Peyer's patch (tissue), 4 donors: ENCODE measurements around the gene FNDC3B.

Source experiments
- POLR2A ChIP-seq, 2 donors: fragments of 450-650 bp; IDR thresholded peaks; one replicate each; pipeline ENCODE4 v1.5.1; 2017; ENCODE audit warnings: antibody characterized with exemption in 2 of 2, mild to moderate bottlenecking in 2 of 2, moderate library complexity in 2 of 2
- TF ChIP-seq, protein P1 (sequence below), 6 experiments: fragments of 450-650 bp in 4 of 6; fragments of 200-600 bp in 2 of 6; sonication (generic) in 1 of 6; IDR thresholded peaks; one replicate each; pipeline ENCODE4 v1.5.1; 2017 to 2019; ENCODE audit warnings: antibody characterized with exemption in 6 of 6, mild to moderate bottlenecking in 3 of 6, moderate library complexity in 1 of 6

GRCh38 chr3:172320468-172320867 lies 281.1 kb downstream of the FNDC3B start:
- TF ChIP-seq, protein P1, sequence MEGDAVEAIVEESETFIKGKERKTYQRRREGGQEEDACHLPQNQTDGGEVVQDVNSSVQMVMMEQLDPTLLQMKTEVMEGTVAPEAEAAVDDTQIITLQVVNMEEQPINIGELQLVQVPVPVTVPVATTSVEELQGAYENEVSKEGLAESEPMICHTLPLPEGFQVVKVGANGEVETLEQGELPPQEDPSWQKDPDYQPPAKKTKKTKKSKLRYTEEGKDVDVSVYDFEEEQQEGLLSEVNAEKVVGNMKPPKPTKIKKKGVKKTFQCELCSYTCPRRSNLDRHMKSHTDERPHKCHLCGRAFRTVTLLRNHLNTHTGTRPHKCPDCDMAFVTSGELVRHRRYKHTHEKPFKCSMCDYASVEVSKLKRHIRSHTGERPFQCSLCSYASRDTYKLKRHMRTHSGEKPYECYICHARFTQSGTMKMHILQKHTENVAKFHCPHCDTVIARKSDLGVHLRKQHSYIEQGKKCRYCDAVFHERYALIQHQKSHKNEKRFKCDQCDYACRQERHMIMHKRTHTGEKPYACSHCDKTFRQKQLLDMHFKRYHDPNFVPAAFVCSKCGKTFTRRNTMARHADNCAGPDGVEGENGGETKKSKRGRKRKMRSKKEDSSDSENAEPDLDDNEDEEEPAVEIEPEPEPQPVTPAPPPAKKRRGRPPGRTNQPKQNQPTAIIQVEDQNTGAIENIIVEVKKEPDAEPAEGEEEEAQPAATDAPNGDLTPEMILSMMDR (IDR thresholded peaks at IDR 0.05), result no peak
- TF ChIP-seq POLR2A (IDR thresholded peaks at IDR 0.05), result no peak
